IPS DF 4.7 (cell line): ENCODE data around the gene COL23A1.

Experiments
- DNase-seq: peaks from one replicate; pipeline ENCODE4 v3.0.0-alpha.2; 2013; ENCODE audit warnings: low spot score; ENCODE audit errors: extremely low read depth

Gene COL23A1

DNA sequence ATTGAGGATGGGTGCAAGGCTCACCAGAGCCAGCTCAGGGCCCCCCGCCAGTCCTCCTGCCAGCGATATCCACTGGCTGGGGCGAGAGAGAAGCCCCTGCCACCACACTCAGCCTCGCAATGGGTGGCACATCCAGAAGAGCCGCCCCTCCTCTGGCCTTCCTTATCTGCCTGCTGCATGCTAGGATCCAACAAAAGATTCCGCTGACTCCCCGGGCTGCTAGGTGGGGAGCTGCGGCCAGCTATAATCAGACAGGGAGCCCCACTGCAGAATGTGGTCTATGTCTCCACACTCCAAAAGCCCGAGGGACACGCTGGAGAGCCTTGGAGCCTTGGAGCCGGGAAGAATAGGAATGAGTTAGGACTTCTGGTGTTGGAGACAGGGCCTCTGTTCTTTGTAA is 32.8 kb downstream of the COL23A1 start:
- no peak for DNase-seq

DNA sequence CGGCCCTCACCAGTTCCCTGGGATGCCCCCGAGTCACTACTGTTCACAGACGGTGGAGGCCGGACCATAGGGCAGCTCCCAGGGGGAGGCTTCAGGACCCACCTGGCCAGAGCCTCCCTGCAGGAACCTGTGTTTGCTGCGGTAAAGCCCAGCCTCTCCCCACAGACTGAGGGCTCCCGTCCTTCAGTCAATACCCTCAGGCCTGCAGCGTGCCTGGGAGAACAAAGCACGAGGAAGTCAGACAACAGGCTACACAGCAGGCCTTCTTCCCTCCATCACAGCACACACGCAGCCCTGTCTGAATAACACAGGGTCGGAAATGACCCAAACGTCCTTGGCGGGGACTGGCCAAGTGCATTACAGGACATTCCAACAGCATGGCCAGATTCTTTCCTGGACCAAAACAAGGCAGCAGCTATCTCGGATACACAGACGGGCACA is 34.4 kb downstream of the COL23A1 start:
- DNase-seq, result peak; percentile 89

DNA sequence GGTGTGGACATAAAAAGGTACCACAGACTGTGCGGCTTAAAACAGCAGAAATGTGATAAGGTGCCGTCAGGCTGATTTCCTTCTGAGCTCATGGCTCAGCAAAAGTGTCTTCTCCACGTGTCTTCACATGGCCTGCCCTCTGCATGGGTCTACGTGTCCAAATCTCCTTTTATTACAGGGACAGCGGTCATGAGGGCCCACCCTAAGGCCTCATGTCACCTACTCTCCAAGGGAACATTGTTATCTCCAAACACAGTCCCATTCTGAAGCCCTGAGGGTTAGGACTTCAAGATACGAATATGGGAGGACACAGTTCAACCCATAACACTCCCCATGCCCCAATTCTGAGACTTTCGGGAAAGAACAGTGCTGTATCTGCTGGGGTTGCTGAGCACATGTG is 35.2 kb downstream of the COL23A1 start:
- no peak for DNase-seq

DNA sequence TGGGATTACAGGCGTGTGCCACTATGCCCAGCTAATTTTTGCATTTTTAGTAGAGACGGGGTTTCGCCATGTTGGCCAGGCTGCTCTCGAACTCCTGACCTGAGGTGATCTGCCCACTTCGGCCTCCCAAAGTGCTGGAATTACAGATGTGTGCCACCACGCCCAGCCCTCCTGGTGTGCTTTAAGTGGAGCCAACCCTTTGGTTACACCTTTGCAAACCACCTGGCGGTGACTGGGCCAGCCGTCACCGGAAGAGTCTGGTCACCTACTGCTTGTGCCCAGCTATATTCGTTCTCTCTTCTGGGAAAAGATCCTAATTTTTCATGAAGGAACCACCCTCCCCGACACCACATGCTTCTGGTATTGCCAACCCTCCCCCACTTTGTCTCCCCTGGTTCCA is 35.9 kb downstream of the COL23A1 start:
- DNase-seq, result no peak

DNA sequence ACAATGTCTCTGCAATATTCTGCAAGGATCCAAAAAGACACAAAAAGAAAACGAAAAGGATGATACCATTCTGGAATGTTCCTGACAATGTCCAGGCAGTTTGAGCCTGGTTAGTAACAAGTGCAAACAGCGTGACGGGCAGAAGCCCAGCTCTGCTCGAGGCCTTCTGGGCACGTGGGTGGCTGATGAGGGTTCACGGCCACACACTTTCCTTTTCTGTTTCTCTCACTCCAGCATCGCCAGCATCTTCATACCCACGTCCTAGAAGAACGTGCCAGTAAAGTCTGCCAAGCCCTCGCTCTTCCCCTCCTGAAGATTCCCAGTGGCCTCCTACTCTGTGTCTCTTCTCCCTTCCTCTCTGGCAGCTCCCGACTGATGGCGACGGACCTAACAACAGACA is 36.7 kb downstream of the COL23A1 start:
- no peak for DNase-seq

DNA sequence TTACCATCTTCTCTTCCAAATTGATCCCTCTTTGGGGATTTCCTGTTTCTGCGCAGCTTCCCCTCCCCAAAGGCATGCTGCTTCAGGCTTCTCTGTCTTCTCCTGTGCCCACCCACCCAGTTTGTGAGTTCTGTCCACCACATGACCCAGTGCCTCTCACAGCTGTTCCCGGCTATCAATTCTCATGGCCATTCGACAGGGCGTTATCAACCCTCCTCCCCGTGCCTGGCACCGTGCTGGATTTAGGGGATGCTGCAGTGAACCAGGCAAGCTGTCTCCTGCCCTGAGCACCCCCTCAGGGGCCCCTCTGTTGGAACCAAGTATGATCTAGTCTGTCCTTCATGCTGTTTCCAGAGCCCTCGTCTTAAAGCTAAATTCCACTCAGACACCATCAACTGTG is 38.7 kb downstream of the COL23A1 start:
- no peak for DNase-seq

DNA sequence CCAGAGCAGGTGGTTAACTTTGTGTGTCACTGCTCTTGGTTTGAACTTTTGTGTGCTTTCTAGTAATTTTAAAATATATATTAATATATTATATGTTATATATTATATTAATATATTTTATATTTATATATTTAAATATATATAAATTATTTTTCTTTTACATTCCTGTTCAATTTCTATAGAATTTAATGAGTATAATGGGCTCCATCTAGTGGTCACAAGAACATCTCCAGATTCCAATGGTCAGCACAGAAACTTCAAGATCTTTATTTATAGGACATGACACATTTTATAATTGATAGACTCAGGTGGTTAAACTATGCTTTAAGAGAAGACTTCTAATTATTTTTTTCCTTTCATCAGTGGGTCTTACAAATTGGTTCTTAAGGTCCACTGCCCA is 39.1 kb downstream of the COL23A1 start:
- DNase-seq, result no peak

DNA sequence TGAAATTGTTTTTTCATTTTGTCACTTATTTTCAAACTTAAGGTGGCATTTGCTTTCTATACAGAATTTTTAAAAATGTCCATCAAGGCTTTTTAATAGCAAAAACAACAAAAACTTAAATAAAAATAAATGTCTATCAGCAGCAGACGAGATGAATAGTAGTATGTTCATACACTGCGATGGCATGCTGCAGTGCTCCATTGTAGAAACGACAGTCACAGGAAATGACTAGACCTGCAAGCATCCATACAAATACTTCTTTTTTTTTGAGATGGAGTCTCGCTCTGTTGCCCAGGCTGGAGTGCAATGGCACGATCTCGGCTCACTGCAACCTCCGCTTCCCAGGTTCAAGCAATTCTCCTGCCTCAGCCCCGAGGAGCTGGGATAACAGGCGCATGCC is 41.4 kb downstream of the COL23A1 start:
- no peak for DNase-seq

DNA sequence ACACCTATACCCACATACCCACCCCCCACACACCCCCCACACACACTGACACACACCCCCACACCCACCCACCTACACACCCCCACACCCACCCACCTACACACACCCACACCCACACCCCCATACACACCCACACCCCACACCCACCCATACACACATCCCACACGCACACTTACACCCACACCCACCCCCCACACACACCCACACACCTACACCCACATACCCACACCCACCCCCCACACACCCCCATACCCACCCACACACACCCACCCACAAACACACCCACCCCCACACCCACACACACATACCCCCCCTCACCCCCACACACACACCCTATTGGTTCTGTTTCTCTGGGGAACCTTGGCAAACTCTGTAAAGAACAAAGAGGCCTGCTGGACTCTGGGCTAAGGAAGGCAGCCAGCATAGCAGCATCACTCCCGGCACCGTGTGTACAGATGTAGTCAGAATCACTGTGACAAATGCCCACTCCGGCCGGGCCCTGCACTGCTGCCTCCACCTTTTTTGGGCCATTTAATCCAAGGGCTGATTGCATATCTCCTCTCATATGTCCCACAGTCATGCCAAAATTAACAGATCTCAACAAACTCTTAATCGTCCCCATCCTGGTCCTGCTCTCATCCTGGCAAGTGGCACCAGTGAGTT is 42.3 kb downstream of the COL23A1 start:
- no peak for DNase-seq

DNA sequence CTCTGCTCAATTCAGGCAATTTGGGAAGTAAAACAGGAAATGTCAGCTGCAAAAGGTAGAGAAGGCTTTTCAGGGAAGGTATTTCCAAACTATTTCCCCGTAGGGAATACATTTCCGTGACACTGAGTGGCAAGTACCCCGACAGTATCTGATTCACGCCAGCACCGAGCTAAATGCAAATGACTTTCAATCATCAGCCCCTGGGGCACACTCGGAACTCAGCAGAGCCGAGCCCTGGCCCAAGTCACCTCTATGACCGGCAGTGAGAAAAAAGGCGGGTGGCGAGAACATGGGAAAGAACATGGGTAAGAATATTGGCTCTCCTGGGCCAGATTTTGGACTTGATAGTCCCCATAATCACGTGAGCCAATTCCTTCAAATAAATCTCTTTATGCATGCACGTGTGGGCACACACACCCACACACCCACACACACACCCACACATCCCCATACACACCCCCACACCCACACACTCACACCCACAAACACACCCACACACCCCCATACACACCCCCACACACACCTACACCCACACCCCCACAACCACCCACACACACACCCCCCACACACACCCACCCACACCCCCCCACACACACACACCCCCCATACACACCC is 43.0 kb downstream of the COL23A1 start:
- DNase-seq, result no peak

DNA sequence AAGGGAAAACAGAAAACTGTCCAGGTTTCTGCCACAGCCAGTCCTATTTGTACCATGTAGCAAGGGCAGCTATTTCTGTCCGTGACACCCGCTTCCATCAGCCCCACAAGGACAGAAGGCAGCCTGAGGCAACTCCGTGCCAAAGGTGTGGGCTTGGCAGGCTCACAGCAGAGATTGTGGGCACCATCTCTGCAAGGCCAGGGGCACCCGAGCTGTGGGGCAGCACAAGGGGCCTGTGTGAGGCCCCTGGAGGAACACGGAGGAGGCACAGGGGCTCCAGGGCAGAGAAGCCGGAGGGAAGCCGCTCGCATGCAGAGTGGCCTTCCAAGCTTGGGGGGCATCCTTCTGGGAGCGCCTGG is 43.5 kb downstream of the COL23A1 start:
- no peak for DNase-seq

DNA sequence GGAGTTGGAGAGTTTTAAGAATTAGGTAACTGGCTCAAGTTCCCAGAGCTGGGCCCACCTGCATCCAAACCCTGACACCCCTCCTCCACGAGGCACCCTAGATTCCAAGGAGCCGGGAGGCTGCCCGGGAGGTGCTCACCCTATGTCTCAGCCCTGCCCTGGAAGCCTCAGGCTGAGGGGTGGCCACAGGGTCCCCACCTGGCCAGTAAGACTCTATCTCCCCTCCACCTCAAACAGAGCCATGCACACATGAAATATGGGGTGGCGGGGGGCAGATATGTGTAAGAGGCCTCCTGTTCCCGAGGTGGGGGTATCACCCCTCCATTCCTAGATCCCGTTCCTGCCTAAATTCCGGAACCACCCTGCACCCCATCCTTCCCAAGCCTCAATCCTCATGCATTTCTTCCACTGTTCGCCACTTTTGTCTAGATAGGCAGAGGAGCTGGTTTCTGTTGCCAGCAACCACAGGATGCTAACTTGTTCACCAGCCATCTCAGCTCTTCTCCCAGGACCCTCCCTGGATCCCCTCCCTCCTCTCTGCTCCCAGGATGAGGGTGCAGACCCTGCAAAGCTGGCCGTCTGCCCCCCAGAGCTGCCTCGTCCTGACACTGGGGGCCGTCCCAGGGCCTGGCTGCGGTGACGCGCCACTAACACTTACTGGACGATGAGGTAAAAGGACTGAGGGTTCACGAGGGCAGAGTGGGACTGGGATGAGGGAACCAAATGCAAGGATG is 44.1 kb downstream of the COL23A1 start:
- no peak for DNase-seq

DNA sequence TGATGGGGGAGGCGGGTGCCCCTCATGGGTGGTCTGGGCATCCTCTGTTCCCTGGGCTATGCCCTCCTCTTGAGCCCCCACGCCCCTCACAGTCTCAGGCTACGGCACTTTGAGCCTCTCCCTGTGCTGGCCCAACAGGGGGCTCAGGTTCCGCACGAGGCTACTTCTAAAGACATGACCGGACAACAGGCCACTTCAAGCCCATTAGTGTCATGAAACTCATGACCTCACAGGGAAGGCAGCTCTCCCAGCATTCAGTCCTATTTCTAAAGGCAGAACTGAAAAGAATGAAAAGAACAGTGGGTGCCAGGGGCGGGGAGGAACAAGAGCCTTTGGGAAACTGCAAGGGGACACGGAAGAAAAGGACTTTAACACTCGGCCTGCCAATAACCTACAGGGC is 45.0 kb downstream of the COL23A1 start:
- no peak for DNase-seq

DNA sequence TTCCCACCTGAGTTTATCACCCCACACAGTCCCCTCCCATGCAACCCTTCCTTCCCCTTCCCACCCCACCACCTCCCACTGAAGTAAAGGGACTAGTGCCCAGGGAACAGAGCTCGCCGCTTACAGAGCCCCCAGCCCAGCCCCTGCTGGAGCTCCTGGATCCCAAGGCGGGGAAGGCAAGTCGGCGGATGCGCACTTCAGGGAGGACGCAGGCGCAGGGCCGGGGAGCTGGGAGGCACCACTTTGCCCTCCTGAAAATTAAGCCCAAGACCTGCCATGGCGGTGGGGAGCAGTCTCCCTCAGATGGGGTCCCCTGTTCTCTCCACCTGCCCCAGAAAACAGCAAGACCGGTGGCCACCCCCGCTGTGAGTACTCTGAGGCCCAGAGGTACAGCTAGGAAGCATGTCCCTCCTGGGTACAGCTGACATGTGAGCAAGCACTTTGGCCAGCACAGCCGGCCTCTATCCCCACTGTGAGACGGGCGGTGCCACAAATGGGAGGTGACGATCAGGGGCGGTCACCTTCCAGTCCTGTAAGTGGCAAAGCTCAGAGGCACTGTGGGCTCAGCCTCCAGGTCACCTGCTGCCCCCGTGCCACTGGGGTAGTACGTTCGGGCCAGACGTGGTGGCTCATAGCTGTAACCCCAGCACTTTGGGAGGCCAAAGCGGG is 45.9 kb downstream of the COL23A1 start:
- DNase-seq, result no peak

DNA sequence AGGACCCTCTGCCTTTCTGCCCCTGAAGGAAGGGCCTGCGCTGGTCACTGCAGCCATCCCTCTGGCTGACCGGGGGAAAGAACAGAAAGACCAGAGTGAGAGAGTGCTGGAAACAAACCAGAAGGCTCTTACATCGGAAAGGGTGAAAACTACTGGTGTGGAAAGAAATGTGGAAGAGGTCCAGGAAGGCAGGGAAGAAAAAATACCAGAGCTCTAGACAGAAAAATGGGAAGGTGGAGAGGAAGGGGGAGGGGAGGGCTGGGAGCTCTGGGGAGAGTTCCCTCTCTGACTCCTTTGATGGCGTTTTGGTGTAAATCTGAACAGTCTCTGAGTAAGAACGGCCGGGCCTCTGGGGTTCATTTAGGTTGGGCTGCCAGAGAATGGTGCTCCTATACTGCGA is 47.7 kb downstream of the COL23A1 start:
- DNase-seq, result no peak

DNA sequence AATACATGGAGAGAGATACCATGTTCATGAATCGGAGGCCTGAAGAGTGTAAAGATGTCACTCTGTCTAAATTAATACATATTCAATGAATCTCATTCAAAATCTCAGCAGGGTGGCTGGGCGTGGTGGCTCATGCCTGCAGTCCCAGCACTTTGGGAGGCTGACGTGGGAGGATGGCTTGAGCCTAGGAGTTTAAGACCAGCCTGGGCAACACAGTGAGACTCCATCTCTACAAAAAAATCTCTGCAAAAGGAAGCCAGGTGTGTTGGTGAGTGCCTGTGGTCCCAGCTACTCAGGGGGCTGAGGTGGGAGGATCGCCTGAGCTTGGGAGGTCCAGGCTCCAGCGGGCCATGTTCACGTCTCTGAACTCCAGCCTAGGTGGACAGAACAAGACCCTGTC is 49.7 kb downstream of the COL23A1 start:
- no peak for DNase-seq

DNA sequence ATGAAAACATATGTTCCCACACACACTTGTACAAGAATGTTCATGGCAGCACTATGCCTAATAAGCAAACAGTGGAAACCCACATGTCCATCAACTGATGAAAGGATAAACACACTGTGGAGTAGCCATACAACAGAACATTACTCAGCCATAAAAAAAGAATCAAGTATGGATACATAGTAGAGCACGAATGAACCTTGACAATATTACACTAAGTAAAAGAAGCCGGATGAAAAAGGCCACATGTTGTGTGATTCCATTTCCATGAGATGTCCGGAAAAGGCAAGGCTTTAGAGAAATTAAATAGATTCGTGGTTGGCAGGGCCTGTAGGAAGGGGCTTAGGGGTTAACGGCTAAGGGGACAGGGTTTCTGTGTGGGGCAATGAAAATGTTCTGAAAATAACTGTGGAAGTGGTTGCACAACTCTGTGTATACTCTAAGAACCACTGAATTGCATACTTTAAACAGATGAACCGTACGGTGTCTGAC is 51.4 kb downstream of the COL23A1 start:
- no peak for DNase-seq

DNA sequence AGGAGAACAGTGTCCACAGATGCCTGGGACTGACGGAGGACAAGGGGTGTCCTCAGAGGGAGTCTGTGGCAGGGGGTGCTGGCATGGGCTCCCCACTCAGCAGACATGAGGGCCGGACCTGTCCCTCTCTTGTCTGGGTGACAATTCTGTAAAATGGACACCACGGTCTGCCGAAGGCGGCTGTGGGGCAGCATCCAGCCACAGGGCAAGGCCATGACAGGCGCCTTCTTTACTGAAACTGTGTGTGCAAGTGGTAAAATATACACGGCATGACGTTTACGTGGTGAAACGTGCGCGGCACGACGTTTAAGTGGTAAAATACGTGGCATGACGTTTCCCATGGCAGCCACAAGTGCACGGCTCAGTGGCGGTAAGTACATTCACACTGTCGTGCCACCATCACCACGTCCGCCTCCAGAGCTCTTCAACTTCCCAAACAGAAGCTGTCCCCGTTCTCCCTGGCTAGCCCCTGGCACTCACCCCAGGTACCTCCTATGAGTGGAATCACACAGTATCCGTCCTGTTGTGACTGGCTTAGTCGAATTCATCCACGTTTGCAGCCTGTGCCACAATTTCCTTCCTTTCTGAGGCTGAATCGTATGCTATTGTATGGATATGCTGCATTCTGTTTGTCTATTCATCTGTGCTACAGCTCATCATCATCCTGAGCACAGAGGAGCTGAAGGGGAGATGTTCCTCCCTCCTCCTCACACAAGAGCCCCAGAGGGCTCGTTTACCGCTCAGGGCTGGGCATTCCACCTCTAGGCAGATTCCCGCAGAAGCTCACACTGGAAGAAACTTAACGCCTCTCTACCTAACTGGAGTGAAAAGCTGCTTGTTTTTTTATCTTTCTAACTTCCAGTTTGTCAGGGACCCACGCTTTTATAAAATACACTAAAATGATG is 52.5 kb downstream of the COL23A1 start:
- no peak for DNase-seq

DNA sequence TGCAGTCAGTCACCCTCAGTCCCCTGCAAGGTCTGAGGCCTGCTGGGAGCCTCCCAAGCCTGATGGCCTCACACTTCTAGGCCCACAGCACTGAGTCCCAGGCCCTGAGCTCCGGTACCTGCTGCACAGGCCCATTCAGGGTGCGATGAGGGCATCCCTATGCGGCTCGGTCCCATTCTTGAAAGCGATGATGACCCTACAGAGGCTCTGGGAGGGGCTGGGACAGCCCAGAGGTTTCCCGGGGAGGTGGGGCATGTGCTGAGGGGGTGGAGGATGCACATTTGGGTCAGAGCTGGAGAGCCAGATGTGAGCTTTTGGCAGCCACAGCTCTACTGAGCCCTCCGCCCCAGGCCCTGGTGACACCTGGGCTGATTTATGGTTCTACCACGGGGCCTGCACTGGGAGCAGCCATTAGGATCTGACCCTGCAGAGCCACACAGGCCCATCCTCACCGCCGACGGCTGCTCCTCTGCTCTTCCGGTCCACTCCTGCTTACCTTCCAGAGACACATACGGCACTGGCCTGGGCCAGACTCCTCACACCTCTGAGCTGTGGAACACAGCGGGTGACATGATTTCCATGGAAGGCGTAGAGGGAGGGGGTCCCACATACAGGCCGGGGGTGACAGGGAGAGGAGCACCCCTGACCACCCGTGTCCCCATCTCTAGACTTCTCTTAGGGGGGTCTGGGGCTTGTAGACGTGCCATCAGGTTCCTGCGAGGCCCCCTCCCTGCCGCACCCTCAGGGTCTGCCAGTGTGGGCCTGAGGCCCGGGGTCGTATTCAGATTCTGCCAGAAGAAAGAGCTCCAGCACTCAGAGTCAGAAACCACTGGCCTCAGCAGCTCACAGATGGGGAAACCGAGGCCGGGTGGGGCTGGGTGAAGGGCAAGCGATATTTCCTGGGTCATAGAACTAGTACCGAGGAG is 53.4 kb downstream of the COL23A1 start:
- DNase-seq, result no peak
